H9 (cell line): ENCODE data around the gene ETV5. TPM values are rescaled to one million over a fixed set of nuclear protein-coding genes. Genes with fewer than 3 reads are reported as not detected.
"Not testable (repeated sequence)": the region's sequence is repeated elsewhere in the genome, so short reads cannot be mapped to it uniquely, and the experiment has no call there.

Source experiments
- DNase-seq: peaks from one replicate; pipeline ENCODE4 v3.0.0-alpha.2; 2017
- H2AFZ ChIP-seq: one replicate; pipeline ENCODE4 v1.6.1; 2013; ENCODE audit warnings: mild to moderate bottlenecking, low read length, control low read depth, moderate library complexity
- H2AK5ac ChIP-seq: 2 replicates; pipeline ENCODE4 v1.6.1; 2013; ENCODE audit warnings: low read length, control low read depth, mixed read lengths; ENCODE audit not compliant: insufficient read length
- H2BK120ac ChIP-seq: one replicate; pipeline ENCODE4 v1.6.1; 2013; ENCODE audit warnings: low read depth, mild to moderate bottlenecking, low read length, control low read depth, inconsistent platforms; ENCODE audit not compliant: poor library complexity, severe bottlenecking
- H2BK12ac ChIP-seq: 2 replicates; pipeline ENCODE4 v1.6.1; 2013; ENCODE audit warnings: low read length, control low read depth, mixed read lengths, low read depth; ENCODE audit not compliant: insufficient read length
- H2BK15ac ChIP-seq: 2 replicates; pipeline ENCODE4 v1.6.1; 2013; ENCODE audit warnings: low read depth, low read length, control low read depth
- H2BK20ac ChIP-seq: one replicate; pipeline ENCODE4 v1.6.1; 2013; ENCODE audit warnings: low read depth, mild to moderate bottlenecking, low read length, control low read depth, inconsistent platforms; ENCODE audit not compliant: poor library complexity, severe bottlenecking
- H2BK5ac ChIP-seq: 2 replicates; pipeline ENCODE4 v1.6.1; 2013; ENCODE audit warnings: low read length, control low read depth, mixed read lengths; ENCODE audit not compliant: insufficient read length
- H3K14ac ChIP-seq: 2 replicates; pipeline ENCODE4 v1.6.1; 2013; ENCODE audit warnings: low read length, control low read depth; ENCODE audit not compliant: insufficient read depth
- H3K18ac ChIP-seq: 2 replicates; pipeline ENCODE4 v1.6.1; 2013; ENCODE audit warnings: low read depth, mild to moderate bottlenecking, mixed read lengths, low read length, control low read depth; ENCODE audit not compliant: insufficient read length
- H3K23ac ChIP-seq: 2 replicates; pipeline ENCODE4 v1.6.1; 2013; ENCODE audit warnings: low read length, control low read depth, mixed read lengths, low read depth; ENCODE audit not compliant: insufficient read length
- H3K23me2 ChIP-seq: 2 replicates; pipeline ENCODE4 v1.6.1; 2013; ENCODE audit warnings: low read depth, mild to moderate bottlenecking, mixed read lengths, low read length, control low read depth; ENCODE audit not compliant: insufficient read length, poor library complexity, severe bottlenecking
- H3K27ac ChIP-seq: 2 replicates; pipeline ENCODE4 v1.5.1; 2013; ENCODE audit warnings: low read length, control low read depth, mixed read lengths, low read depth; ENCODE audit not compliant: insufficient read length
- H3K27me3 ChIP-seq: 2 replicates; pipeline ENCODE4 v1.6.1; 2013; ENCODE audit warnings: low read length, control low read depth, inconsistent platforms; ENCODE audit not compliant: insufficient read depth
- H3K4ac ChIP-seq: 2 replicates; pipeline ENCODE4 v1.6.1; 2013; ENCODE audit warnings: low read depth, mild to moderate bottlenecking, control low read depth, inconsistent platforms, low read length, moderate library complexity
- H3K4me1 ChIP-seq: 2 replicates; pipeline ENCODE4 v1.6.1; 2013; ENCODE audit warnings: low read length, control low read depth, inconsistent platforms; ENCODE audit not compliant: insufficient read depth
- H3K4me2 ChIP-seq: 2 replicates; pipeline ENCODE4 v1.6.1; 2013; ENCODE audit warnings: low read length, control low read depth, mixed read lengths; ENCODE audit not compliant: insufficient read length, insufficient read depth
- H3K56ac ChIP-seq: 2 replicates; pipeline ENCODE4 v1.6.1; 2013; ENCODE audit warnings: low read depth, mild to moderate bottlenecking, mixed read lengths, low read length, control low read depth; ENCODE audit not compliant: insufficient read length
- H3K79me1 ChIP-seq: 2 replicates; pipeline ENCODE4 v1.6.1; 2013; ENCODE audit warnings: low read depth, mild to moderate bottlenecking, moderate library complexity, low read length, control low read depth, inconsistent platforms; ENCODE audit not compliant: insufficient read depth, poor library complexity, severe bottlenecking
- H3K79me2 ChIP-seq: 2 replicates; pipeline ENCODE4 v1.6.1; 2013; ENCODE audit warnings: low read length, control low read depth, inconsistent platforms; ENCODE audit not compliant: insufficient read depth
- H3K9ac ChIP-seq: 2 replicates; pipeline ENCODE4 v1.6.1; 2013; ENCODE audit warnings: low read length, control low read depth, mixed read lengths; ENCODE audit not compliant: insufficient read length; ENCODE audit errors: extremely low read depth
- H3K9me3 ChIP-seq: one replicate; pipeline ENCODE4 v1.6.1; 2013; ENCODE audit warnings: low read depth, low read length, inconsistent platforms; ENCODE audit not compliant: control insufficient read depth
- H3T11ph ChIP-seq: one replicate; pipeline ENCODE4 v1.6.1; 2013; ENCODE audit warnings: mild to moderate bottlenecking, low read length, control low read depth, inconsistent platforms
- H4K20me1 ChIP-seq: one replicate; pipeline ENCODE4 v1.6.1; 2013; ENCODE audit not compliant: control insufficient read depth, insufficient read length, insufficient read depth
- H4K5ac ChIP-seq: 2 replicates; pipeline ENCODE4 v1.6.1; 2013; ENCODE audit warnings: low read depth, mild to moderate bottlenecking, mixed read lengths, low read length, control low read depth; ENCODE audit not compliant: insufficient read length
- H4K8ac ChIP-seq: replicated peaks from 2 replicates; pipeline ENCODE4 v1.6.1; 2013; ENCODE audit warnings: low read length, control low read depth, mixed read lengths, low read depth; ENCODE audit not compliant: insufficient read length
- H4K91ac ChIP-seq: 2 replicates; pipeline ENCODE4 v1.6.1; 2013; ENCODE audit warnings: low read depth, mild to moderate bottlenecking, moderate library complexity, mixed read lengths, low read length, control low read depth; ENCODE audit not compliant: insufficient read length
- H3K27ac Mint-ChIP-seq, 3 experiments: 2 replicates in 2 of 3; 3 replicates in 1 of 3; pipeline ENCODE4 v1.8.0; 2020 to 2021; ENCODE audit warnings: mixed read lengths in 3 of 3, mild to moderate bottlenecking in 1 of 3, moderate library complexity in 1 of 3
- H3K27me3 Mint-ChIP-seq: 2 replicates; pipeline ENCODE4 v1.8.0; 2021; ENCODE audit warnings: low read depth, mild to moderate bottlenecking, moderate library complexity, mixed read lengths
- H3K36me3 Mint-ChIP-seq, 3 experiments: 2 replicates in 2 of 3; 3 replicates in 1 of 3; pipeline ENCODE4 v1.8.0; 2020 to 2021; ENCODE audit warnings: low read depth in 3 of 3, mixed read lengths in 3 of 3; ENCODE audit not compliant: insufficient read depth in 1 of 3
- H3K4me1 Mint-ChIP-seq, 2 experiments: 2 replicates each; pipeline ENCODE4 v1.8.0; 2020; ENCODE audit warnings: mixed read lengths in 2 of 2
- H3K4me3 Mint-ChIP-seq, 2 experiments: 2 replicates in 1 of 2; 3 replicates in 1 of 2; pipeline ENCODE4 v1.8.0; 2020 to 2021; ENCODE audit warnings: mild to moderate bottlenecking in 2 of 2, mixed read lengths in 2 of 2, moderate library complexity in 1 of 2
- H3K9me3 Mint-ChIP-seq, 2 experiments: 2 replicates in 1 of 2; 3 replicates in 1 of 2; pipeline ENCODE4 v1.8.0; 2020; ENCODE audit warnings: mild to moderate bottlenecking in 2 of 2, mixed read lengths in 2 of 2, moderate library complexity in 1 of 2
- CTCF ChIP-seq: fragments of 200-600 bp; sonication (generic); conservative IDR thresholded peaks from 3 replicates; pipeline ENCODE4 v1.8.0; 2021; ENCODE audit warnings: antibody characterized with exemption, mild to moderate bottlenecking
- WGBS: extraction: QIAGEN DNeasy Blood & Tissue Kit; methylation state at CpG from one replicate; pipeline ENCODE4 v1.1.7; 2013; ENCODE audit warnings: missing lambda C conversion rate, low lambda C conversion rate, mixed read lengths; ENCODE audit not compliant: insufficient read length; ENCODE audit errors: extremely low coverage; 5-methylcytosine and 5-hydroxymethylcytosine counted together
- total RNA-seq: library from RNA; stranded (reverse); gene quantifications from 2 replicates; pipeline ENCODE4 v1.2.1, GENCODE V29; 2021

The ETV5 gene
- total RNA-seq, 1 experiment from 2014 or later = 7.7 TPM

GRCh38 chr3:186021673-186022362 lies 87.1 kb downstream of the ETV5 start:
- Histone ChIP-seq H3K4ac (no peak overlapping the region), H2AFZ (no peak overlapping the region), H4K20me1 (no peaks in the 10 kb centered on the region), H3K79me1 (no peaks in the 10 kb centered on the region), H3K23ac (no peak overlapping the region), H2BK5ac (no peak overlapping the region), H3K79me2 (no peaks in the 10 kb centered on the region), H3K9me3 (no peaks in the 10 kb centered on the region), H3K56ac (no peak overlapping the region), H3K14ac (no peak overlapping the region), H4K91ac (no peak overlapping the region), H3T11ph (no peak overlapping the region), H3K4me2 (no peak overlapping the region), H4K5ac (no peak overlapping the region), H3K23me2 (no peaks in the 10 kb centered on the region), H4K8ac (no peak overlapping the region), H3K4me1 (no peaks in the 10 kb centered on the region), H2AK5ac (no peak overlapping the region), H2BK120ac (no peak overlapping the region), H2BK15ac (no peak overlapping the region), H3K9ac (no peak overlapping the region), H2BK12ac (no peak overlapping the region), H2BK20ac (no peak overlapping the region), H3K27me3 (no peaks in the 10 kb centered on the region), H3K18ac (no peak overlapping the region), H3K27ac (no peak overlapping the region)
- WGBS = no CpG with 5 or more reads among the region's 8 CpGs
- Mint-ChIP-seq H3K9me3 (no peaks in the 10 kb centered on the region), H3K27me3 (peaks cover 7% of the 10 kb centered on the region), H3K4me3 (no peak overlapping the region), H3K36me3 (no peaks in the 10 kb centered on the region), H3K27ac (no peak overlapping the region), H3K4me1 (no peaks in the 10 kb centered on the region)
- no peak for DNase-seq
- no peak for TF ChIP-seq CTCF

- H3K9ac ChIP-seq, H3K18ac ChIP-seq, H3K23ac ChIP-seq, H3K9me3 ChIP-seq, H2AFZ ChIP-seq, H3K27me3 ChIP-seq, H3K4me2 ChIP-seq, H2BK120ac ChIP-seq, H3K23me2 ChIP-seq, H2BK5ac ChIP-seq, H3K4ac ChIP-seq, H3T11ph ChIP-seq, H3K9me3 Mint-ChIP-seq, H2BK20ac ChIP-seq, H3K14ac ChIP-seq, H3K56ac ChIP-seq, H3K79me2 ChIP-seq, H2AK5ac ChIP-seq, H3K4me1 Mint-ChIP-seq, H3K27ac ChIP-seq, H4K91ac ChIP-seq, H3K27ac Mint-ChIP-seq, H4K5ac ChIP-seq, H3K4me3 Mint-ChIP-seq, H2BK12ac ChIP-seq, H3K4me1 ChIP-seq, H3K36me3 Mint-ChIP-seq, H3K27me3 Mint-ChIP-seq, DNase-seq, H4K8ac ChIP-seq, H2BK15ac ChIP-seq, H3K79me1 ChIP-seq, H4K20me1 ChIP-seq: not testable (repeated sequence)
- no CpG with 5 or more reads among the region's 6 CpGs for WGBS
Observed at GRCh38 chr3:186021250-186021649, 87.6 kb downstream of the ETV5 start.
